CD14-positive monocyte (primary cell): ENCODE results near the gene TEX44. TPM values are rescaled to one million over a fixed set of nuclear protein-coding genes. Genes with fewer than 3 reads are reported as not detected.
A peak's percentile ranks its signal among the peaks of the same experiment; 100 is the strongest.

Experiments used
- DNase-seq, 3 donors: peaks; one replicate each; pipeline ENCODE4 v3.0.0-alpha.2; 2011 to 2022
- H2AFZ ChIP-seq: 2 replicates; pipeline ENCODE4 v1.6.0; 2012; ENCODE audit warnings: mild to moderate bottlenecking, low read depth, low read length, inconsistent platforms; ENCODE audit not compliant: insufficient read depth, poor library complexity, severe bottlenecking
- H3K27ac ChIP-seq, 2 donors: 1 replicate in 1 of 2; 2 replicates in 1 of 2; pipeline ENCODE4 v1.5.1; 2012 to 2013; ENCODE audit warnings: low read length in 2 of 2, control low read depth in 1 of 2, inconsistent platforms in 1 of 2, low read depth in 1 of 2, mild to moderate bottlenecking in 1 of 2
- H3K27me3 ChIP-seq, 2 donors: one replicate each; pipeline versions ENCODE4 v1.6.0 to v1.6.1; 2011 to 2013; ENCODE audit warnings: low read length in 2 of 2; ENCODE audit not compliant: control insufficient read depth in 2 of 2, insufficient read depth in 2 of 2
- H3K36me3 ChIP-seq, 2 donors: replicated peaks in 1 of 2; 1 replicate in 1 of 2; 2 replicates in 1 of 2; pipeline versions ENCODE4 v1.5.1 to v1.6.1; 2012 to 2013; ENCODE audit warnings: low read length in 2 of 2, control low read depth in 1 of 2, inconsistent platforms in 1 of 2, mild to moderate bottlenecking in 1 of 2; ENCODE audit not compliant: insufficient read depth in 2 of 2, control insufficient read depth in 1 of 2
- H3K4me1 ChIP-seq, 2 donors: 1 replicate in 1 of 2; 2 replicates in 1 of 2; pipeline versions ENCODE4 v1.5.1 to v1.6.1; 2012 to 2013; ENCODE audit warnings: low read length in 2 of 2, control low read depth in 1 of 2, inconsistent platforms in 1 of 2, mild to moderate bottlenecking in 1 of 2, moderate library complexity in 1 of 2; ENCODE audit not compliant: insufficient read depth in 2 of 2, control insufficient read depth in 1 of 2
- H3K4me2 ChIP-seq: replicated peaks from 2 replicates; pipeline ENCODE3; 2012; ENCODE audit warnings: low read length, moderate library complexity, mild to moderate bottlenecking; ENCODE audit not compliant: poor library complexity, severe bottlenecking; ENCODE audit errors: extremely low read depth
- H3K4me3 ChIP-seq, 3 experiments: fragments of 200-600 bp in 1 of 3; sonication (generic) in 1 of 3; replicated peaks in 1 of 3; 1 replicate in 2 of 3; 2 replicates in 1 of 3; pipeline ENCODE4 v1.5.1; 2011 to 2013; ENCODE audit warnings: low read length in 3 of 3, mild to moderate bottlenecking in 3 of 3, control low read depth in 2 of 3, low read depth in 2 of 3, inconsistent platforms in 1 of 3, moderate library complexity in 1 of 3
- H3K79me2 ChIP-seq: 2 replicates; pipeline ENCODE4 v1.6.0; 2012; ENCODE audit warnings: mild to moderate bottlenecking, control low read depth, inconsistent platforms, low read length, moderate library complexity; ENCODE audit not compliant: insufficient read depth
- H3K9ac ChIP-seq: 2 replicates; pipeline ENCODE4 v1.6.0; 2017; ENCODE audit warnings: low read length, mild to moderate bottlenecking; ENCODE audit not compliant: insufficient read depth, poor library complexity, severe bottlenecking
- H3K9me3 ChIP-seq, 2 donors: replicated peaks in 1 of 2; 1 replicate in 1 of 2; 2 replicates in 1 of 2; pipeline versions ENCODE4 v1.5.1 to v1.6.1; 2012 to 2013; ENCODE audit warnings: low read length in 2 of 2, control low read depth in 1 of 2; ENCODE audit not compliant: control insufficient read depth in 1 of 2, insufficient read depth in 1 of 2
- H4K20me1 ChIP-seq: 2 replicates; pipeline ENCODE4 v1.6.0; 2012; ENCODE audit warnings: mild to moderate bottlenecking, low read length, control low read depth, moderate library complexity; ENCODE audit not compliant: insufficient read depth
- H3K27ac Mint-ChIP-seq, 7 donors: one replicate each; pipeline ENCODE4 v1.8.0; 2020; ENCODE audit warnings: mild to moderate bottlenecking in 7 of 7, mixed read lengths in 7 of 7, moderate library complexity in 6 of 7, inconsistent platforms in 2 of 7
- H3K27me3 Mint-ChIP-seq, 3 donors: one replicate each; pipeline ENCODE4 v1.8.0; 2021 to 2022; ENCODE audit warnings: low read depth in 3 of 3, mild to moderate bottlenecking in 3 of 3, mixed read lengths in 3 of 3, moderate library complexity in 3 of 3, inconsistent platforms in 1 of 3
- H3K36me3 Mint-ChIP-seq, 2 donors: one replicate each; pipeline ENCODE4 v1.8.0; 2020; ENCODE audit warnings: mixed read lengths in 2 of 2, inconsistent platforms in 1 of 2, mild to moderate bottlenecking in 1 of 2
- H3K4me1 Mint-ChIP-seq: one replicate; pipeline ENCODE4 v1.8.0; 2020; ENCODE audit warnings: mild to moderate bottlenecking, mixed read lengths
- H3K4me3 Mint-ChIP-seq, 2 donors: one replicate each; pipeline ENCODE4 v1.8.0; 2020; ENCODE audit warnings: mild to moderate bottlenecking in 2 of 2, mixed read lengths in 2 of 2, moderate library complexity in 1 of 2
- H3K9me3 Mint-ChIP-seq, 7 donors: one replicate each; pipeline ENCODE4 v1.8.0; 2020 to 2022; ENCODE audit warnings: mixed read lengths in 7 of 7, mild to moderate bottlenecking in 6 of 7, moderate library complexity in 6 of 7, inconsistent platforms in 2 of 7
- CTCF ChIP-seq: fragments of 200-600 bp; IDR thresholded peaks from one replicate; pipeline ENCODE4 v1.8.0; 2022; ENCODE audit warnings: antibody characterized with exemption, mild to moderate bottlenecking
- WGBS: methylation state at CpG from one replicate; pipeline ENCODE4 v1.1.5; 2013; ENCODE audit warnings: missing lambda C conversion rate; ENCODE audit not compliant: insufficient coverage; 5-methylcytosine and 5-hydroxymethylcytosine counted together
- intact Hi-C, 2 donors: fragments of 100-400 bp; cut with micrococcal nuclease; formaldehyde crosslinking; loops; one replicate each; pipeline versions ENCODE4 v1.15.0 to v1.15.1; 2023
- polyA plus RNA-seq, 3 donors: library from polyadenylated mRNA; depleted of rRNA in 1 of 3; unstranded in 2 of 3; stranded (reverse) in 1 of 3; fragments of 300-500 nt in 2 of 3; fragments of >200 nt in 1 of 3; fragmentation: Illumina TruSeq in 2 of 3; gene quantifications; 1 replicate in 2 of 3; 2 replicates in 1 of 3; pipeline ENCODE4 v1.2.3, GENCODE V29; 2012 to 2021

TEX44 gene
- polyA plus RNA-seq, 3 donors: not detected

- Histone ChIP-seq H3K36me3 (no peaks in the 10 kb centered on the region), H3K4me3 (no peak overlapping the region), H4K20me1 (no peaks in the 10 kb centered on the region), H3K9ac (peak overlapping the region; percentile 9), H3K79me2 (no peaks in the 10 kb centered on the region), H3K9me3 (no peaks in the 10 kb centered on the region), H3K27me3 (no peaks in the 10 kb centered on the region), H3K4me1 (peaks cover 13 to 20% of the 10 kb centered on the region in 2 donors), H2AFZ (peak overlapping the region; percentile 17), H3K4me2 (no peak overlapping the region), H3K27ac (peak overlapping the region; percentile 21 to 51)
- Mint-ChIP-seq H3K9me3 (peaks cover 0 to 3% (median 0%) of the 10 kb centered on the region in 7 donors), H3K36me3 (no peaks in the 10 kb centered on the region), H3K27me3 (peaks cover 0 to 3% (median 0%) of the 10 kb centered on the region in 3 donors), H3K27ac (peak overlapping the region in 3 of 7 donors; percentile 77 to 82 (median 78)), H3K4me1 (peaks cover 7% of the 10 kb centered on the region), H3K4me3 (no peak overlapping the region)
- no peak for TF ChIP-seq CTCF
- WGBS: 94% methylated on average over 7 of the region's 8 CpGs
- intact Hi-C loops: no loop called here
- DNase-seq: no peak
Measured at GRCh38 chr2:231597627-231598026, 5.0 kb downstream of the TEX44 start.

- no peak overlapping the region for H3K27ac ChIP-seq
- Mint-ChIP-seq H3K9me3 (peaks cover 0 to 3% (median 0%) of the 10 kb centered on the region in 7 donors), H3K36me3 (peaks cover 0 to 10% of the 10 kb centered on the region in 2 donors), H3K27me3 (peaks cover 2 to 19% (median 10%) of the 10 kb centered on the region in 3 donors), H3K27ac (peak overlapping the region in 1 of 7 donors; percentile 46), H3K4me1 (peaks cover 27% of the 10 kb centered on the region), H3K4me3 (no peak overlapping the region)
- no peaks in the 10 kb centered on the region for H3K27me3 ChIP-seq
- no peaks in the 10 kb centered on the region for H3K36me3 ChIP-seq
- peaks cover 26 to 46% of the 10 kb centered on the region in 2 donors for H3K4me1 ChIP-seq
- no peaks in the 10 kb centered on the region for H3K9me3 ChIP-seq
- no peaks in the 10 kb centered on the region for H4K20me1 ChIP-seq
- no peak overlapping the region for H3K4me3 ChIP-seq
- whole genome bisulfite sequencing: 96% methylated on average over 5 of the region's 11 CpGs
- intact Hi-C loops: loop anchor here (5.0 kb wide), 2 partner anchors 38 to 78 kb away; no protein-coding TSS in a partner anchor
- no peak for TF ChIP-seq CTCF
- no peaks in the 10 kb centered on the region for H3K79me2 ChIP-seq
- no peak overlapping the region for H3K4me2 ChIP-seq
- H3K9ac ChIP-seq: no peak overlapping the region
- no peak for DNase-seq
- no peak overlapping the region for H2AFZ ChIP-seq
Measured at GRCh38 chr2:231600619-231601355, 8.1 kb downstream of the TEX44 start.
